Upper lobe of left lung (tissue), 4 donors: ENCODE data around the gene DZIP1.
"Not testable (repeated sequence)": the region's sequence is repeated elsewhere in the genome, so short reads cannot be mapped to it uniquely, and the experiment has no call there.

Experiments used
- CTCF ChIP-seq, 6 experiments: fragments of 450-650 bp in 4 of 6; fragments of 200-600 bp in 2 of 6; sonication (generic) in 2 of 6; IDR thresholded peaks; one replicate each; pipeline ENCODE4 v1.5.1; 2016 to 2019; ENCODE audit warnings: antibody characterized with exemption in 6 of 6
- POLR2A ChIP-seq, 4 donors: fragments of 450-650 bp; IDR thresholded peaks; one replicate each; pipeline ENCODE4 v1.5.1; 2016 to 2017; ENCODE audit warnings: antibody characterized with exemption in 4 of 4, mild to moderate bottlenecking in 2 of 4
- POLR2AphosphoS5 ChIP-seq, 2 donors: sonication (generic); formaldehyde crosslinking; IDR thresholded peaks; one replicate each; pipeline ENCODE4 v1.5.1; 2017; ENCODE audit warnings: antibody characterized with exemption in 2 of 2

- TF ChIP-seq POLR2A, CTCF, POLR2AphosphoS5 (IDR thresholded peaks at IDR 0.05): not testable (repeated sequence)
Observed at GRCh38 chr13:95684960-95685359, 40.5 kb upstream of the DZIP1 start.
